NB4 (cell line): Measurements from ENCODE around the gene MAPKAPK2.

Experiments used
- MYC ChIP-seq: IDR thresholded peaks from 2 replicates; pipeline ENCODE4 v1.6.1; 2011; ENCODE audit warnings: low read depth, low read length
- POLR2A ChIP-seq: IDR thresholded peaks from 2 replicates; pipeline ENCODE4 v1.6.1; 2011; ENCODE audit warnings: mild to moderate bottlenecking; ENCODE audit not compliant: insufficient read length; ENCODE audit errors: extremely low read depth
- TF ChIP-seq, protein P1 (sequence below): IDR thresholded peaks from one replicate; pipeline ENCODE4 v1.5.1; 2012; ENCODE audit warnings: low read depth, low read length

DNA sequence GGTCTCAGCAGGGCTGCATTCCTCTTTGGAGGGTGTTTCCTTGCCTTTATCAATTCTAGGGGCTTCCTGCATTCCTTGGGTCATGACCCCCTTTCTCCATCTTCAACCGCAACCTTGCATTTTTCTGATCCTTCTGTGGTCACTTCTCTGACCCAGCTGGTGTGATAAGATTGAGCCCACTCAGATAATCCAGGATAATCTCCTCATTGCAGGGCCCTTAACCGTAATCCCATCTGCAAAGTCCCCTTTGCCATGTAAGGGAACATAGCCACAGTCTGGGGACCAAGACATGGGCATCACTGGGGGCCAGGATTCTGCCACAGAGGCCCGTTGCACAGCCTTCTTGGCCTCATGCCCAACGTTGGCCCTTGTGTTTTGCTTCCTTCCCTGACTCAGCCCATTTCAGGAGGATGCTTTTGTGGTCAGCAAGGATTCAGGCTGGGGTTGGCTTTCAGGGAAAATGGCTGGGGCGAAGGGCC lies 50.9 kb downstream of the MAPKAPK2 start:
- TF ChIP-seq, protein P1, sequence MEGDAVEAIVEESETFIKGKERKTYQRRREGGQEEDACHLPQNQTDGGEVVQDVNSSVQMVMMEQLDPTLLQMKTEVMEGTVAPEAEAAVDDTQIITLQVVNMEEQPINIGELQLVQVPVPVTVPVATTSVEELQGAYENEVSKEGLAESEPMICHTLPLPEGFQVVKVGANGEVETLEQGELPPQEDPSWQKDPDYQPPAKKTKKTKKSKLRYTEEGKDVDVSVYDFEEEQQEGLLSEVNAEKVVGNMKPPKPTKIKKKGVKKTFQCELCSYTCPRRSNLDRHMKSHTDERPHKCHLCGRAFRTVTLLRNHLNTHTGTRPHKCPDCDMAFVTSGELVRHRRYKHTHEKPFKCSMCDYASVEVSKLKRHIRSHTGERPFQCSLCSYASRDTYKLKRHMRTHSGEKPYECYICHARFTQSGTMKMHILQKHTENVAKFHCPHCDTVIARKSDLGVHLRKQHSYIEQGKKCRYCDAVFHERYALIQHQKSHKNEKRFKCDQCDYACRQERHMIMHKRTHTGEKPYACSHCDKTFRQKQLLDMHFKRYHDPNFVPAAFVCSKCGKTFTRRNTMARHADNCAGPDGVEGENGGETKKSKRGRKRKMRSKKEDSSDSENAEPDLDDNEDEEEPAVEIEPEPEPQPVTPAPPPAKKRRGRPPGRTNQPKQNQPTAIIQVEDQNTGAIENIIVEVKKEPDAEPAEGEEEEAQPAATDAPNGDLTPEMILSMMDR, result no peak
- TF ChIP-seq MYC (no peak), POLR2A (no peak)
